PC-3 (cell line): ENCODE measurements around the gene ST7. TPM values are rescaled to one million over a fixed set of nuclear protein-coding genes. Genes with fewer than 3 reads are reported as not detected.

Source experiments
- ATAC-seq: fragments of 200-7000 bp; cut with Tn5 transposase; 2 replicates; pipeline ENCODE4 v1.9.1; 2020; ENCODE audit warnings: mild to moderate bottlenecking, moderate library complexity
- BruUV-seq: library from RNA; stranded (reverse); fragments of 400-500 nt; replicated peaks from 2 replicates; lab custom pipeline; 2021; lab: Mats Ljungman, UMichigan
- CTCF ChIA-PET: fragments of 300-600 bp; sonication (Branson Sonifier 250); formaldehyde crosslinking; loops from one replicate; lab custom pipeline; 2022; ENCODE audit warnings: antibody characterized with exemption; lab: Charles Lee
- POLR2A ChIA-PET: fragments of 300-600 bp; sonication (Branson Sonifier 250); formaldehyde crosslinking; loops from one replicate; lab custom pipeline; 2022; ENCODE audit warnings: antibody characterized with exemption; ENCODE audit not compliant: unreplicated experiment; lab: Charles Lee
- DNase-seq: peaks from one replicate; pipeline ENCODE4 v3.0.0-alpha.2; 2015
- H2AFZ ChIP-seq: fragments of 300-600 bp; sonication (generic); 2 replicates; pipeline ENCODE4 v1.6.0; 2016; ENCODE audit warnings: antibody characterized with exemption, low read length
- H3F3A ChIP-seq: fragments of 300-600 bp; sonication (generic); one replicate; pipeline ENCODE4 v1.6.0; 2017; ENCODE audit warnings: antibody characterized with exemption, low read length, control low read depth, mild to moderate bottlenecking; ENCODE audit not compliant: unreplicated experiment
- H3K27ac ChIP-seq: fragments of 300-600 bp; sonication (generic); 2 replicates; pipeline ENCODE4 v1.5.1; 2016; ENCODE audit warnings: mild to moderate bottlenecking, low read length
- H3K27me3 ChIP-seq: fragments of 300-600 bp; sonication (generic); 2 replicates; pipeline ENCODE4 v1.6.1; 2016; ENCODE audit warnings: low read length, mixed read lengths
- H3K36me3 ChIP-seq: fragments of 300-600 bp; sonication (generic); 2 replicates; pipeline ENCODE4 v1.6.1; 2016; ENCODE audit warnings: low read depth, mixed run types, low read length, mixed read lengths
- H3K4me1 ChIP-seq: fragments of 300-600 bp; sonication (generic); 2 replicates; pipeline ENCODE4 v1.5.1; 2016; ENCODE audit warnings: low read length; ENCODE audit not compliant: insufficient read depth
- H3K4me2 ChIP-seq: fragments of 300-600 bp; sonication (generic); 2 replicates; pipeline ENCODE4 v1.6.0; 2016; ENCODE audit warnings: low read length
- H3K4me3 ChIP-seq: fragments of 300-600 bp; sonication (generic); 2 replicates; pipeline ENCODE4 v1.5.1; 2016; ENCODE audit warnings: mild to moderate bottlenecking, low read length, mixed read lengths
- H3K79me2 ChIP-seq: fragments of 300-600 bp; sonication (generic); 2 replicates; pipeline ENCODE4 v1.6.1; 2017; ENCODE audit warnings: low read length, mixed read lengths
- H3K9ac ChIP-seq: fragments of 300-600 bp; sonication (generic); 2 replicates; pipeline ENCODE4 v1.6.0; 2016; ENCODE audit warnings: mild to moderate bottlenecking, low read length
- H3K9me2 ChIP-seq: fragments of 300-600 bp; sonication (generic); replicated peaks from 2 replicates; pipeline ENCODE4 v1.6.1; 2016; ENCODE audit warnings: mixed run types, low read length, mixed read lengths
- H3K9me3 ChIP-seq: fragments of 300-600 bp; sonication (generic); 2 replicates; pipeline ENCODE4 v1.6.1; 2016; ENCODE audit warnings: low read length, mixed read lengths
- H4K20me1 ChIP-seq: fragments of 300-600 bp; sonication (generic); 2 replicates; pipeline ENCODE4 v1.6.1; 2016; ENCODE audit warnings: low read length, mixed read lengths
- CTCF ChIP-seq: fragments of 300-600 bp; sonication (generic); conservative IDR thresholded peaks from 2 replicates; pipeline ENCODE4 v1.5.1; 2017; ENCODE audit warnings: antibody characterized with exemption, low read depth, mild to moderate bottlenecking, low read length
- EZH2 ChIP-seq: fragments of 300-600 bp; sonication (generic); IDR thresholded peaks from one replicate; pipeline ENCODE4 v1.6.1; 2017; ENCODE audit warnings: antibody characterized with exemption, mild to moderate bottlenecking, low read length; ENCODE audit not compliant: unreplicated experiment
- EZH2phosphoT487 ChIP-seq: fragments of 300-600 bp; sonication (generic); IDR thresholded peaks from 2 replicates; pipeline ENCODE4 v1.6.1; 2018; ENCODE audit warnings: mild to moderate bottlenecking, antibody characterized with exemption, low read length, borderline replicate concordance
- intact Hi-C: fragments of 100-400 bp; cut with micrococcal nuclease; formaldehyde crosslinking; loops from 2 replicates; pipeline ENCODE4 v1.9.0; 2023
- total RNA-seq: library from RNA; depleted of rRNA; stranded (reverse); fragments of >200 nt; gene quantifications from 2 replicates; pipeline ENCODE4 v1.2.3, GENCODE V29; 2014

ST7 gene
- total RNA-seq, 1 experiment from 2014 or later, result 19.7 TPM

DNA sequence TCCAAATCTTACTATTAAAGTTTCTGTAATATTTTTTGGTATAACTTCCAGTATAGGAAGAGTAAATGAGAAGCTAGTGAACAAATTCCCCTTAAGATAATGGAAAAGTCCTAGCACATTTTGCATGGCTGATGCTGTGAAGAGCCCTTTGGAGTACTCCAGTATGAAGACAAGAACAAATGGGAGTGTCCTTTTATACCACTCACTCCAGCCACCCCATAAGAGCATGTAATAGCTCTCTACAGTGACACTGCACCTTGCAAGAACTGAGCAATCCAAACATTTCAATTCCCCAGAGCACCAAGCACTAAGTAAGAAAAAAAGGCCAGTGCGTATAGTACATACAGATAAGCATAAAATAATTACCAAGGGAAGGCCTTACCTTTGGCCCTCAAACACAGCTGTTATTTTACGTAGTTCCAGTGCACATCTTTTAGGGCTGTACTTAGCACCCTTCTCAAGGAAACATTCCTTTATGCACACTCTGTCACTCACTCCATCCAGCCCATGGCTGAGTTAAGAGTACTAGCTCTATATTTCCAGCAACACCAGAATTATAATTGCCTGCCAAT, 135.4 kb downstream of the ST7 start:
- no TSS peak for BruUV-seq
- intact Hi-C loops, result no loop called here
- Histone ChIP-seq H3K4me1 (peaks cover 6% of the 10 kb centered on the region; the same call in 1 of the 2 replicates), H3K36me3 (no peaks in the 10 kb centered on the region), H4K20me1 (no peaks in the 10 kb centered on the region), H3K27me3 (no peaks in the 10 kb centered on the region), H3K9me2 (no peaks in the 10 kb centered on the region), H3K4me2 (no peak overlapping the region), H3K79me2 (no peaks in the 10 kb centered on the region), H3K9me3 (no peaks in the 10 kb centered on the region), H3F3A (no peaks in the 10 kb centered on the region), H3K27ac (no peak overlapping the region), H3K4me3 (no peak overlapping the region), H2AFZ (no peak overlapping the region), H3K9ac (no peak overlapping the region)
- DNase-seq, result no peak
- no peak for TF ChIP-seq CTCF
- CTCF ChIA-PET, result interaction anchor here (0.6 kb wide), 1 partner anchor 93 kb away, joined by 5 read pairs; no protein-coding TSS in a partner anchor
- ATAC-seq, result no peak
- POLR2A ChIA-PET, result no interaction called here

- ATAC-seq, result no peak
- H4K20me1 ChIP-seq, result no peaks in the 10 kb centered on the region
- no peak overlapping the region for H3K4me3 ChIP-seq
- BruUV-seq, result no TSS peak
- no peaks in the 10 kb centered on the region for H3K79me2 ChIP-seq
- no peaks in the 10 kb centered on the region for H3K36me3 ChIP-seq
- no peak for TF ChIP-seq EZH2phosphoT487
- TF ChIP-seq CTCF, result no peak
- no peak for TF ChIP-seq EZH2
- no peak overlapping the region for H3K27ac ChIP-seq
- POLR2A ChIA-PET, result no interaction called here
- H3K9me3 ChIP-seq, result no peaks in the 10 kb centered on the region
- no peak for DNase-seq
- H2AFZ ChIP-seq, result no peak overlapping the region
- peaks cover 6% of the 10 kb centered on the region; the same call in 1 of the 2 replicates for H3K4me1 ChIP-seq
- CTCF ChIA-PET, result no interaction called here
- no peaks in the 10 kb centered on the region for H3F3A ChIP-seq
- no peaks in the 10 kb centered on the region for H3K9me2 ChIP-seq
- no peak overlapping the region for H3K4me2 ChIP-seq
- no peaks in the 10 kb centered on the region for H3K27me3 ChIP-seq
- intact Hi-C loops, result no loop called here
- no peak overlapping the region for H3K9ac ChIP-seq
Observed at GRCh38 chr7:117090791-117091190, 137.5 kb downstream of the ST7 start.

DNA sequence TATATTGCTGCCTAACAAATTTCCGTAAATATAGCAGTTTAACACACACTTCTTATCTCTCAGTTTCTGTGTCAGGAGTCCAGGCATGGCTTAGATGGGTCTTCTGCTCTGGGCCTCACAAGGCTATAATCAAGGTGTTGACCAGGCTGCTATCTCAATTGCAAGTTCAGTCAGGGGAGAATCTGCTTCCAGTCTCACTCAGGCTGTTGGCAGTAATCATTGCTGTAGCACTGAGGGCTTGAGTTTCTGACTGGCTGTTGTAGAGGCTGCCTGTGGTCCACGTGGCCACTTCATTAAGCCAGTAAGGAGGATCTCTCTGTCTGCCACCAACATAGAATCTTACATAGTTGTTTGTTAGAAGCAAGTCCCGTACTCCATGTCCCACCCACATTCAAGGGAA, 138.4 kb downstream of the ST7 start:
- Histone ChIP-seq H4K20me1 (no peaks in the 10 kb centered on the region), H3F3A (no peaks in the 10 kb centered on the region), H3K36me3 (no peaks in the 10 kb centered on the region), H3K9me2 (no peaks in the 10 kb centered on the region), H3K27ac (no peak overlapping the region), H3K4me1 (peaks cover 6% of the 10 kb centered on the region; the same call in 1 of the 2 replicates), H3K4me3 (no peak overlapping the region), H3K79me2 (no peaks in the 10 kb centered on the region), H2AFZ (no peak overlapping the region), H3K27me3 (no peaks in the 10 kb centered on the region), H3K4me2 (no peak overlapping the region), H3K9ac (no peak overlapping the region), H3K9me3 (no peaks in the 10 kb centered on the region)
- CTCF ChIA-PET, result no interaction called here
- TF ChIP-seq CTCF, result no peak
- no peak for TF ChIP-seq EZH2phosphoT487
- TF ChIP-seq EZH2, result no peak
- POLR2A ChIA-PET, result no interaction called here
- DNase-seq, result no peak
- BruUV-seq, result no TSS peak
- ATAC-seq, result no peak
- intact Hi-C loops, result no loop called here
